SU-DHL-6 (cell line): ENCODE results near the gene SMC4.

Experiments used
- H2AFZ ChIP-seq: fragments of 200-600 bp; sonication (generic); 2 replicates; pipeline ENCODE4 v1.6.1; 2014; ENCODE audit warnings: low read depth, mild to moderate bottlenecking, moderate library complexity, mixed read lengths, antibody characterized with exemption, low read length; ENCODE audit not compliant: severe bottlenecking
- H3F3A ChIP-seq: fragments of 200-600 bp; shearing (Covaris generic); 2 replicates; pipeline ENCODE4 v1.6.0; 2016; ENCODE audit warnings: antibody characterized with exemption, mild to moderate bottlenecking; ENCODE audit not compliant: insufficient read depth
- H3K27ac ChIP-seq: fragments of 200-600 bp; sonication (generic); 2 replicates; pipeline ENCODE4 v1.5.1; 2016; ENCODE audit warnings: low read depth, mild to moderate bottlenecking, low read length, moderate library complexity, mixed read lengths
- H3K27me3 ChIP-seq: fragments of 200-600 bp; sonication (generic), shearing (Covaris generic); 2 replicates; pipeline ENCODE4 v1.6.0; 2014; ENCODE audit warnings: mild to moderate bottlenecking, low read length
- H3K36me3 ChIP-seq: fragments of 200-600 bp; sonication (generic); 2 replicates; pipeline ENCODE4 v1.6.1; 2014; ENCODE audit warnings: mild to moderate bottlenecking, low read length, mixed read lengths
- H3K4me2 ChIP-seq: fragments of 300-600, 200-600 bp; shearing (Covaris generic), sonication (generic); 2 replicates; pipeline ENCODE4 v1.6.0; 2014; ENCODE audit warnings: low read length, low read depth, mild to moderate bottlenecking; ENCODE audit not compliant: poor library complexity, severe bottlenecking
- H3K4me3 ChIP-seq: fragments of 200-600 bp; sonication (generic); 2 replicates; pipeline ENCODE4 v1.5.1; 2014; ENCODE audit warnings: antibody characterized with exemption, low read length, mild to moderate bottlenecking, mixed read lengths; ENCODE audit not compliant: insufficient read depth, poor library complexity, severe bottlenecking
- H3K79me2 ChIP-seq: fragments of 200-600 bp; sonication (generic); 2 replicates; pipeline ENCODE4 v1.6.1; 2014; ENCODE audit warnings: mild to moderate bottlenecking, low read length, moderate library complexity; ENCODE audit not compliant: insufficient read depth
- H3K9ac ChIP-seq: fragments of 200-600 bp; sonication (generic); 2 replicates; pipeline ENCODE4 v1.7.0; 2014; ENCODE audit warnings: mild to moderate bottlenecking, low read length
- H3K9me2 ChIP-seq: fragments of 200-600 bp; sonication (generic); replicated peaks from 2 replicates; pipeline ENCODE4 v1.6.1; 2014; ENCODE audit warnings: low read length; ENCODE audit not compliant: insufficient read depth
- H3K9me3 ChIP-seq: fragments of 200-600 bp; sonication (generic); 2 replicates; pipeline ENCODE4 v1.6.1; 2014; ENCODE audit warnings: low read length, mixed read lengths; ENCODE audit not compliant: insufficient read depth
- H4K20me1 ChIP-seq: fragments of 200-600 bp; sonication (generic); 2 replicates; pipeline ENCODE4 v1.6.1; 2014; ENCODE audit warnings: low read depth, mild to moderate bottlenecking, antibody characterized with exemption, low read length, moderate library complexity, mixed read lengths
- CTCF ChIP-seq: fragments of 200-600 bp; sonication (generic); IDR thresholded peaks from one replicate; pipeline ENCODE4 v1.5.1; 2017; ENCODE audit warnings: antibody characterized with exemption, mild to moderate bottlenecking, low read length, moderate library complexity; ENCODE audit not compliant: insufficient read depth, poor library complexity, severe bottlenecking
- EZH2phosphoT487 ChIP-seq: fragments of 200-600 bp; sonication (generic), shearing (Covaris generic); conservative IDR thresholded peaks from 2 replicates; pipeline ENCODE4 v1.6.1; 2018; ENCODE audit warnings: mild to moderate bottlenecking, antibody characterized with exemption, low read length, moderate library complexity, mixed read lengths

Gene SMC4

GRCh38 chr3:160435095-160435494 is 35.6 kb downstream of the SMC4 start:
- H3K79me2 ChIP-seq = peaks cover 80% of the 10 kb centered on the region
- no peaks in the 10 kb centered on the region for H3K9me2 ChIP-seq
- H2AFZ ChIP-seq = no peak overlapping the region
- peak overlapping the region; percentile 41; the same call in 1 of the 2 replicates for H3K27ac ChIP-seq
- H3K36me3 ChIP-seq = peaks cover 81% of the 10 kb centered on the region
- no peak overlapping the region for H3K4me3 ChIP-seq
- peaks cover 39% of the 10 kb centered on the region for H4K20me1 ChIP-seq
- peak overlapping the region; percentile 5 for H3K4me2 ChIP-seq
- no peaks in the 10 kb centered on the region for H3K9me3 ChIP-seq
- no peak overlapping the region for H3K9ac ChIP-seq
- H3K27me3 ChIP-seq = no peaks in the 10 kb centered on the region
- peaks cover 96% of the 10 kb centered on the region for H3F3A ChIP-seq
- TF ChIP-seq CTCF (no peak), EZH2phosphoT487 (no peak)

- Histone ChIP-seq H3K79me2 (peaks cover 87% of the 10 kb centered on the region), H3F3A (peaks cover 89% of the 10 kb centered on the region), H3K4me3 (no peak overlapping the region), H4K20me1 (peaks cover 34% of the 10 kb centered on the region), H3K27me3 (no peaks in the 10 kb centered on the region), H3K4me2 (peak overlapping the region; percentile 7), H3K27ac (peak overlapping the region; percentile 41; the same call in 1 of the 2 replicates), H3K9me3 (no peaks in the 10 kb centered on the region), H2AFZ (no peak overlapping the region), H3K36me3 (peaks cover 78% of the 10 kb centered on the region), H3K9me2 (no peaks in the 10 kb centered on the region), H3K9ac (no peak overlapping the region)
- TF ChIP-seq EZH2phosphoT487 = no peak
- TF ChIP-seq CTCF = no peak
Observed at GRCh38 chr3:160435747-160436146, 36.3 kb downstream of the SMC4 start.

- peaks cover 81% of the 10 kb centered on the region for H3F3A ChIP-seq
- no peak for TF ChIP-seq EZH2phosphoT487
- no peak for TF ChIP-seq CTCF
Observed at GRCh38 chr3:160437083-160437455, 37.6 kb downstream of the SMC4 start.

GRCh38 chr3:160440687-160441086 is 41.2 kb downstream of the SMC4 start:
- Histone ChIP-seq H3K79me2 (peaks cover 92% of the 10 kb centered on the region), H2AFZ (no peak overlapping the region), H3K27ac (no peak overlapping the region), H3F3A (peaks cover 61% of the 10 kb centered on the region), H3K36me3 (peaks cover 47% of the 10 kb centered on the region), H3K9me2 (no peaks in the 10 kb centered on the region), H3K9ac (no peak overlapping the region), H3K9me3 (no peaks in the 10 kb centered on the region), H3K27me3 (no peaks in the 10 kb centered on the region), H4K20me1 (peaks cover 10% of the 10 kb centered on the region; the same call in 1 of the 2 replicates), H3K4me3 (no peak overlapping the region), H3K4me2 (no peak overlapping the region)
- TF ChIP-seq EZH2phosphoT487 (no peak), CTCF (no peak)

More at GRCh38 chr3:160437083-160437455, 37.6 kb downstream of the SMC4 start:
- Histone ChIP-seq H3K36me3 (peaks cover 67% of the 10 kb centered on the region), H3K27ac (no peak overlapping the region), H3K4me2 (no peak overlapping the region), H3K9me3 (no peaks in the 10 kb centered on the region), H3K4me3 (no peak overlapping the region), H3K9me2 (no peaks in the 10 kb centered on the region), H3K9ac (no peak overlapping the region), H2AFZ (no peak overlapping the region), H3K79me2 (peaks cover 88% of the 10 kb centered on the region), H4K20me1 (peaks cover 34% of the 10 kb centered on the region), H3K27me3 (no peaks in the 10 kb centered on the region)
